Vagina (tissue), 2 donors: ENCODE results near the gene METTL2A.
"Not testable (repeated sequence)": the region's sequence is repeated elsewhere in the genome, so short reads cannot be mapped to it uniquely, and the experiment has no call there.

ENCODE experiments used
- CTCF ChIP-seq, 3 experiments: fragments of 450-650 bp in 2 of 3; fragments of 200-600 bp in 1 of 3; sonication (generic) in 1 of 3; IDR thresholded peaks; one replicate each; pipeline ENCODE4 v1.5.1; 2017 to 2019; ENCODE audit warnings: antibody characterized with exemption in 3 of 3, mild to moderate bottlenecking in 2 of 3, moderate library complexity in 2 of 3
- POLR2A ChIP-seq, 2 donors: fragments of 450-650 bp; IDR thresholded peaks; one replicate each; pipeline ENCODE4 v1.6.1; 2017; ENCODE audit warnings: antibody characterized with exemption in 2 of 2, mild to moderate bottlenecking in 2 of 2, moderate library complexity in 2 of 2

DNA sequence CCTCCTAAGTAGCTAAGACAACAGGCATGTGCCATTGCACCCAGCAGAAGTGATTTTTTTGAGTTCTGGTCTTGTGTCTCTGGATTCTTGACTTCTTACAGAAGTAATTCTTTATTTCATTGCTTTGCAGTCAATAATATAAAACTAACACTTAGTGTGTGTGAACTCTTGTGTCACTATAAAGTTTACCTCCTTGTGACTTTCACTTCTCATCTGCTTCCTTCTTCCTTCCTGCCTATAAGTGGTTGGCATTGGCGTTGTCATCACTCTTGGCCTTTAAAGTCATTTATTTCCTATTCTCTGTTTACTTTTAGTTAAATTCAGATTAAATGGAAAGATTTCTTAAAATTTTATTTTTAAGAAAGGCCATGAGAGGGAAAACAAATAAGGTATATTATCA, 67.3 kb downstream of the METTL2A start:
- not testable (repeated sequence) for TF ChIP-seq POLR2A, CTCF (IDR thresholded peaks at IDR 0.05)
